ENCODE data around the gene EIF3K.

- TF ChIP-seq SRSF9 (IDR thresholded peaks at IDR 0.05; ENCODE audit: borderline replicate concordance, insufficient read depth, low read depth, low read length, poor library complexity, severe bottlenecking) (no peak), TAF1 (CRISPR knock-in tag; IDR thresholded peaks at IDR 0.05) (no peak), MAX (IDR thresholded peaks at IDR 0.05) (no peak), DPF2 (CRISPR knock-in tag; IDR thresholded peaks at IDR 0.05; ENCODE audit: borderline replicate concordance, low read depth) (no peak), USF2 (IDR thresholded peaks at IDR 0.05; ENCODE audit: low read depth, low read length) (no peak), USF2 (CRISPR knock-in tag; IDR thresholded peaks at IDR 0.05; ENCODE audit: borderline replicate concordance) (no peak), ZNF282 (IDR thresholded peaks at IDR 0.05; ENCODE audit: partially characterized antibody) (no peak), CTCF (CRISPR knock-in tag; IDR thresholded peaks at IDR 0.05) (no peak), ZSCAN29 (CRISPR knock-in tag; conservative IDR thresholded peaks at IDR 0.05) (no peak), ZSCAN5A (CRISPR knock-in tag; IDR thresholded peaks at IDR 0.05; ENCODE audit: borderline replicate concordance) (no peak)
- TF ChIP-seq, protein P1, sequence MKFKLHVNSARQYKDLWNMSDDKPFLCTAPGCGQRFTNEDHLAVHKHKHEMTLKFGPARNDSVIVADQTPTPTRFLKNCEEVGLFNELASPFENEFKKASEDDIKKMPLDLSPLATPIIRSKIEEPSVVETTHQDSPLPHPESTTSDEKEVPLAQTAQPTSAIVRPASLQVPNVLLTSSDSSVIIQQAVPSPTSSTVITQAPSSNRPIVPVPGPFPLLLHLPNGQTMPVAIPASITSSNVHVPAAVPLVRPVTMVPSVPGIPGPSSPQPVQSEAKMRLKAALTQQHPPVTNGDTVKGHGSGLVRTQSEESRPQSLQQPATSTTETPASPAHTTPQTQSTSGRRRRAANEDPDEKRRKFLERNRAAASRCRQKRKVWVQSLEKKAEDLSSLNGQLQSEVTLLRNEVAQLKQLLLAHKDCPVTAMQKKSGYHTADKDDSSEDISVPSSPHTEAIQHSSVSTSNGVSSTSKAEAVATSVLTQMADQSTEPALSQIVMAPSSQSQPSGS (CRISPR knock-in tag; IDR thresholded peaks at IDR 0.05): no peak
- TF ChIP-seq, protein P2, sequence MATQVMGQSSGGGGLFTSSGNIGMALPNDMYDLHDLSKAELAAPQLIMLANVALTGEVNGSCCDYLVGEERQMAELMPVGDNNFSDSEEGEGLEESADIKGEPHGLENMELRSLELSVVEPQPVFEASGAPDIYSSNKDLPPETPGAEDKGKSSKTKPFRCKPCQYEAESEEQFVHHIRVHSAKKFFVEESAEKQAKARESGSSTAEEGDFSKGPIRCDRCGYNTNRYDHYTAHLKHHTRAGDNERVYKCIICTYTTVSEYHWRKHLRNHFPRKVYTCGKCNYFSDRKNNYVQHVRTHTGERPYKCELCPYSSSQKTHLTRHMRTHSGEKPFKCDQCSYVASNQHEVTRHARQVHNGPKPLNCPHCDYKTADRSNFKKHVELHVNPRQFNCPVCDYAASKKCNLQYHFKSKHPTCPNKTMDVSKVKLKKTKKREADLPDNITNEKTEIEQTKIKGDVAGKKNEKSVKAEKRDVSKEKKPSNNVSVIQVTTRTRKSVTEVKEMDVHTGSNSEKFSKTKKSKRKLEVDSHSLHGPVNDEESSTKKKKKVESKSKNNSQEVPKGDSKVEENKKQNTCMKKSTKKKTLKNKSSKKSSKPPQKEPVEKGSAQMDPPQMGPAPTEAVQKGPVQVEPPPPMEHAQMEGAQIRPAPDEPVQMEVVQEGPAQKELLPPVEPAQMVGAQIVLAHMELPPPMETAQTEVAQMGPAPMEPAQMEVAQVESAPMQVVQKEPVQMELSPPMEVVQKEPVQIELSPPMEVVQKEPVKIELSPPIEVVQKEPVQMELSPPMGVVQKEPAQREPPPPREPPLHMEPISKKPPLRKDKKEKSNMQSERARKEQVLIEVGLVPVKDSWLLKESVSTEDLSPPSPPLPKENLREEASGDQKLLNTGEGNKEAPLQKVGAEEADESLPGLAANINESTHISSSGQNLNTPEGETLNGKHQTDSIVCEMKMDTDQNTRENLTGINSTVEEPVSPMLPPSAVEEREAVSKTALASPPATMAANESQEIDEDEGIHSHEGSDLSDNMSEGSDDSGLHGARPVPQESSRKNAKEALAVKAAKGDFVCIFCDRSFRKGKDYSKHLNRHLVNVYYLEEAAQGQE (IDR thresholded peaks at IDR 0.05; ENCODE audit: borderline replicate concordance in 1 of 2, low read depth in 1 of 2, low read length in 2 of 2): no peak
Observed at GRCh38 chr19:38617283-38617763, 1.7 kb upstream of the EIF3K start.

All from HepG2 (cell line).